Colonic mucosa (tissue), 4 donors: ENCODE data around the gene ACVR1C. TPM values are rescaled to one million over a fixed set of nuclear protein-coding genes. Genes with fewer than 3 reads are reported as not detected.

Experiments used
- DNase-seq: peaks from one replicate; pipeline ENCODE4 v3.0.0-alpha.2; 2020
- H3K27ac ChIP-seq: fragments of 200-600 bp; one replicate; pipeline ENCODE4 v1.8.0; 2021
- H3K27me3 ChIP-seq: fragments of 200-600 bp; one replicate; pipeline ENCODE4 v1.8.0; 2021
- H3K36me3 ChIP-seq: fragments of 200-600 bp; one replicate; pipeline ENCODE4 v1.8.0; 2021
- H3K4me1 ChIP-seq: fragments of 200-600 bp; one replicate; pipeline ENCODE4 v1.8.0; 2021; ENCODE audit warnings: mild to moderate bottlenecking
- H3K4me3 ChIP-seq: fragments of 200-600 bp; one replicate; pipeline ENCODE4 v1.8.0; 2021
- H3K9ac ChIP-seq, 2 donors: one replicate each; pipeline ENCODE4 v1.7.0; 2013; ENCODE audit warnings: control low read depth in 2 of 2, low read depth in 2 of 2, low read length in 2 of 2
- H3K9me3 ChIP-seq: fragments of 200-600 bp; one replicate; pipeline ENCODE4 v1.8.0; 2021
- CTCF ChIP-seq: fragments of 200-600 bp; IDR thresholded peaks from one replicate; pipeline ENCODE4 v1.8.0; 2022; ENCODE audit warnings: antibody characterized with exemption, mild to moderate bottlenecking
- intact Hi-C: fragments of 100-400 bp; cut with DNase I; formaldehyde crosslinking; loops from one replicate; pipeline ENCODE4 v1.14.1; 2022
- total RNA-seq, 2 donors: library from RNA; stranded (reverse); fragmentation: NEBNext Ultra II Directional in 1 of 2; extraction: Animal tissue kit (Norgen Biotek cat#: 25700) in 1 of 2; gene quantifications; one replicate each; pipeline ENCODE4 v1.2.1, GENCODE V29; 2021
- donor health status: healthy.
- donor health status: DM: no; HTN: no; CAD: no.
- donor health status: DM: no; HTN: no; CAD: no.

ACVR1C gene
- total RNA-seq, 2 donors from 2014 or later: 5.7 to 18.2 TPM

GRCh38 chr2:157625296-157625695 is 3.4 kb downstream of the ACVR1C start:
- intact Hi-C loops: loop anchor here (10.0 kb wide), 1 partner anchor 130 kb away; no protein-coding TSS in a partner anchor
- no peak overlapping the region for H3K27ac ChIP-seq
- H3K4me3 ChIP-seq: no peak overlapping the region
- no peak overlapping the region for H3K9ac ChIP-seq
- H3K4me1 ChIP-seq: no peaks in the 10 kb centered on the region
- no peaks in the 10 kb centered on the region for H3K27me3 ChIP-seq
- no peaks in the 10 kb centered on the region for H3K9me3 ChIP-seq
- TF ChIP-seq CTCF: no peak
- H3K36me3 ChIP-seq: no peaks in the 10 kb centered on the region
- no peak for DNase-seq

GRCh38 chr2:157620956-157621355 is 7.7 kb downstream of the ACVR1C start:
- H3K36me3 ChIP-seq: no peaks in the 10 kb centered on the region
- no peaks in the 10 kb centered on the region for H3K4me1 ChIP-seq
- H3K4me3 ChIP-seq: no peak overlapping the region
- TF ChIP-seq CTCF: no peak
- H3K27ac ChIP-seq: no peak overlapping the region
- H3K27me3 ChIP-seq: no peaks in the 10 kb centered on the region
- H3K9ac ChIP-seq: no peak overlapping the region
- no peaks in the 10 kb centered on the region for H3K9me3 ChIP-seq
- intact Hi-C loops: loop anchor here (10.0 kb wide), 1 partner anchor 126 kb away; no protein-coding TSS in a partner anchor
- no peak for DNase-seq

GRCh38 chr2:157611726-157612125 is 16.9 kb downstream of the ACVR1C start:
- Histone ChIP-seq H3K27ac (no peak overlapping the region), H3K4me1 (no peaks in the 10 kb centered on the region), H3K9me3 (no peaks in the 10 kb centered on the region), H3K9ac (no peak overlapping the region), H3K27me3 (no peaks in the 10 kb centered on the region), H3K4me3 (no peak overlapping the region), H3K36me3 (no peaks in the 10 kb centered on the region)
- TF ChIP-seq CTCF: no peak
- no peak for DNase-seq
- intact Hi-C loops: no loop called here

- Histone ChIP-seq H3K9ac (no peak overlapping the region), H3K9me3 (no peaks in the 10 kb centered on the region), H3K4me1 (no peaks in the 10 kb centered on the region), H3K27ac (no peak overlapping the region), H3K36me3 (no peaks in the 10 kb centered on the region), H3K27me3 (no peaks in the 10 kb centered on the region), H3K4me3 (no peak overlapping the region)
- intact Hi-C loops: no loop called here
- DNase-seq: no peak
- TF ChIP-seq CTCF: no peak
Measured at GRCh38 chr2:157611110-157611509, 17.6 kb downstream of the ACVR1C start.

- TF ChIP-seq CTCF: no peak
- intact Hi-C loops: no loop called here
Measured at GRCh38 chr2:157606534-157606933, 22.1 kb downstream of the ACVR1C start.

GRCh38 chr2:157603198-157603597 is 25.5 kb downstream of the ACVR1C start:
- TF ChIP-seq CTCF: no peak
- intact Hi-C loops: no loop called here
- no peak overlapping the region for H3K27ac ChIP-seq
- H3K4me3 ChIP-seq: no peak overlapping the region
- no peaks in the 10 kb centered on the region for H3K9me3 ChIP-seq
- no peaks in the 10 kb centered on the region for H3K36me3 ChIP-seq
- DNase-seq: no peak
- no peak overlapping the region for H3K9ac ChIP-seq
- no peaks in the 10 kb centered on the region for H3K27me3 ChIP-seq
- no peaks in the 10 kb centered on the region for H3K4me1 ChIP-seq

More at GRCh38 chr2:157606534-157606933, 22.1 kb downstream of the ACVR1C start:
- Histone ChIP-seq H3K4me1 (no peaks in the 10 kb centered on the region), H3K27ac (no peak overlapping the region), H3K9me3 (no peaks in the 10 kb centered on the region), H3K4me3 (no peak overlapping the region), H3K9ac (no peak overlapping the region), H3K36me3 (no peaks in the 10 kb centered on the region), H3K27me3 (no peaks in the 10 kb centered on the region)
- no peak for DNase-seq
